Endothelial cell (in vitro differentiated cells): ENCODE measurements around the gene SHROOM3. TPM values are rescaled to one million over a fixed set of nuclear protein-coding genes. Genes with fewer than 3 reads are reported as not detected.

Source experiments
- DNase-seq: peaks from one replicate; pipeline ENCODE4 v3.0.0; 2021; ENCODE audit warnings: low spot score
- H3K27ac Mint-ChIP-seq: one replicate; pipeline ENCODE4 v1.8.0; 2021; ENCODE audit warnings: mixed read lengths, inconsistent platforms; ENCODE audit not compliant: unreplicated experiment
- H3K27me3 Mint-ChIP-seq: one replicate; pipeline ENCODE4 v1.8.0; 2021; ENCODE audit warnings: mild to moderate bottlenecking, moderate library complexity, mixed read lengths, inconsistent platforms; ENCODE audit not compliant: unreplicated experiment
- H3K36me3 Mint-ChIP-seq: one replicate; pipeline ENCODE4 v1.8.0; 2021; ENCODE audit warnings: mild to moderate bottlenecking, low read depth, mixed read lengths, inconsistent platforms; ENCODE audit not compliant: unreplicated experiment
- H3K4me1 Mint-ChIP-seq: one replicate; pipeline ENCODE4 v1.8.0; 2021; ENCODE audit warnings: mild to moderate bottlenecking, mixed read lengths, inconsistent platforms; ENCODE audit not compliant: unreplicated experiment
- H3K4me3 Mint-ChIP-seq: one replicate; pipeline ENCODE4 v1.8.0; 2021; ENCODE audit warnings: mild to moderate bottlenecking, mixed read lengths, inconsistent platforms; ENCODE audit not compliant: unreplicated experiment
- H3K9me3 Mint-ChIP-seq: one replicate; pipeline ENCODE4 v1.8.0; 2021; ENCODE audit warnings: mixed read lengths, inconsistent platforms; ENCODE audit not compliant: unreplicated experiment
- CTCF ChIP-seq: fragments of 200-600 bp; sonication (generic); IDR thresholded peaks from one replicate; pipeline ENCODE4 v1.5.0; 2021; ENCODE audit warnings: antibody characterized with exemption; ENCODE audit not compliant: unreplicated experiment
- total RNA-seq: library from RNA; stranded (reverse); fragmentation: NEBNext Ultra II Directional; extraction: Animal tissue kit (Norgen Biotek cat#: 25700); gene quantifications from one replicate; pipeline ENCODE4 v1.2.1, GENCODE V29; 2021; ENCODE audit not compliant: unreplicated experiment

SHROOM3 gene
- total RNA-seq, 1 donor from 2014 or later, result 7.9 TPM

- Mint-ChIP-seq H3K4me3 (no peak overlapping the region), H3K27me3 (no peaks in the 10 kb centered on the region), H3K4me1 (peaks cover 19% of the 10 kb centered on the region), H3K36me3 (no peaks in the 10 kb centered on the region), H3K9me3 (no peaks in the 10 kb centered on the region), H3K27ac (no peak overlapping the region)
- no peak for DNase-seq
- TF ChIP-seq CTCF, result no peak
These were observed 204.3 kb downstream of the SHROOM3 start for GRCh38 chr4:76639288-76639687.

- H3K36me3 Mint-ChIP-seq, result no peaks in the 10 kb centered on the region
- no peak overlapping the region for H3K4me3 Mint-ChIP-seq
- H3K27ac Mint-ChIP-seq, result no peak overlapping the region
These were observed 205.4 kb downstream of the SHROOM3 start for GRCh38 chr4:76640353-76640910.

GRCh38 chr4:76641351-76641750 is 206.3 kb downstream of the SHROOM3 start:
- no peak for TF ChIP-seq CTCF
- Mint-ChIP-seq H3K27me3 (no peaks in the 10 kb centered on the region), H3K4me1 (peaks cover 19% of the 10 kb centered on the region), H3K36me3 (no peaks in the 10 kb centered on the region), H3K4me3 (no peak overlapping the region), H3K9me3 (no peaks in the 10 kb centered on the region), H3K27ac (no peak overlapping the region)
- no peak for DNase-seq

More at GRCh38 chr4:76640353-76640910, 205.4 kb downstream of the SHROOM3 start:
- no peak for TF ChIP-seq CTCF
- no peak for DNase-seq
- H3K27me3 Mint-ChIP-seq, result no peaks in the 10 kb centered on the region
- no peaks in the 10 kb centered on the region for H3K9me3 Mint-ChIP-seq
- peaks cover 19% of the 10 kb centered on the region for H3K4me1 Mint-ChIP-seq

- no peaks in the 10 kb centered on the region for H3K36me3 Mint-ChIP-seq
- H3K4me3 Mint-ChIP-seq, result no peak overlapping the region
- no peaks in the 10 kb centered on the region for H3K9me3 Mint-ChIP-seq
- H3K4me1 Mint-ChIP-seq, result peaks cover 19% of the 10 kb centered on the region
- no peak for TF ChIP-seq CTCF
- no peak overlapping the region for H3K27ac Mint-ChIP-seq
- H3K27me3 Mint-ChIP-seq, result no peaks in the 10 kb centered on the region
- DNase-seq, result no peak
These were observed 206.7 kb downstream of the SHROOM3 start for GRCh38 chr4:76641758-76642157.

GRCh38 chr4:76644831-76645485 is 209.9 kb downstream of the SHROOM3 start:
- H3K27ac Mint-ChIP-seq, result no peak overlapping the region
- DNase-seq, result no peak
- no peak for TF ChIP-seq CTCF
- H3K9me3 Mint-ChIP-seq, result no peaks in the 10 kb centered on the region
- no peaks in the 10 kb centered on the region for H3K36me3 Mint-ChIP-seq
- H3K27me3 Mint-ChIP-seq, result peaks cover 1% of the 10 kb centered on the region
- peaks cover 18% of the 10 kb centered on the region for H3K4me1 Mint-ChIP-seq
- H3K4me3 Mint-ChIP-seq, result no peak overlapping the region
